Activated CD4-positive, alpha-beta T cell treated with anti-CD3 and anti-CD28 coated beads for 36 hours (primary cell): ENCODE data around the gene RP9. TPM values are rescaled to one million over a fixed set of nuclear protein-coding genes. Genes with fewer than 3 reads are reported as not detected.

ENCODE experiments used
- ATAC-seq: fragments of 200-7000 bp; cut with Tn5 transposase; one replicate; pipeline ENCODE4 v1.10.0; 2021; ENCODE audit warnings: mild to moderate bottlenecking, moderate library complexity
- CTCF ChIA-PET: fragments of 350-600 bp; sonication (Branson Sonifier 250); formaldehyde crosslinking; loops from one replicate; lab custom pipeline; 2021; ENCODE audit warnings: antibody characterized with exemption; lab: Charles Lee
- POLR2A ChIA-PET: fragments of 350-600 bp; sonication (Branson Sonifier 250); formaldehyde crosslinking; loops from one replicate; lab custom pipeline; 2021; ENCODE audit warnings: antibody characterized with exemption, inconsistent platforms; lab: Charles Lee
- DNase-seq: peaks from one replicate; pipeline ENCODE4 v3.0.0-alpha.2; 2020
- H3K27ac Mint-ChIP-seq: one replicate; pipeline ENCODE4 v1.8.0; 2021; ENCODE audit warnings: mixed read lengths
- H3K27me3 Mint-ChIP-seq: one replicate; pipeline ENCODE4 v1.8.0; 2021; ENCODE audit warnings: mixed read lengths
- H3K36me3 Mint-ChIP-seq: one replicate; pipeline ENCODE4 v1.8.0; 2021; ENCODE audit warnings: low read depth, mixed read lengths
- H3K4me1 Mint-ChIP-seq: one replicate; pipeline ENCODE4 v1.8.0; 2021; ENCODE audit warnings: mixed read lengths
- H3K4me3 Mint-ChIP-seq: one replicate; pipeline ENCODE4 v1.8.0; 2021; ENCODE audit warnings: mild to moderate bottlenecking, moderate library complexity, mixed read lengths
- H3K9me3 Mint-ChIP-seq: one replicate; pipeline ENCODE4 v1.8.0; 2021; ENCODE audit warnings: low read depth, mixed read lengths
- intact Hi-C, 2 experiments: fragments of 100-400 bp; cut with DNase I in 1 of 2; cut with micrococcal nuclease in 1 of 2; formaldehyde crosslinking; loops; one replicate each; pipeline versions ENCODE4 v1.14.2 to v1.15.1; 2022 to 2024; cut with DNase I, micrococcal nuclease
- total RNA-seq, 2 experiments: library from RNA; stranded (reverse); gene quantifications; one replicate each; pipeline ENCODE4 v1.2.3, GENCODE V29; 2021

RP9 gene, protein sequence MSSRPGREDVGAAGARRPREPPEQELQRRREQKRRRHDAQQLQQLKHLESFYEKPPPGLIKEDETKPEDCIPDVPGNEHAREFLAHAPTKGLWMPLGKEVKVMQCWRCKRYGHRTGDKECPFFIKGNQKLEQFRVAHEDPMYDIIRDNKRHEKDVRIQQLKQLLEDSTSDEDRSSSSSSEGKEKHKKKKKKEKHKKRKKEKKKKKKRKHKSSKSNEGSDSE
- 10 to 100 TPM; 17.2 to 19.2 TPM for total RNA-seq

DNA sequence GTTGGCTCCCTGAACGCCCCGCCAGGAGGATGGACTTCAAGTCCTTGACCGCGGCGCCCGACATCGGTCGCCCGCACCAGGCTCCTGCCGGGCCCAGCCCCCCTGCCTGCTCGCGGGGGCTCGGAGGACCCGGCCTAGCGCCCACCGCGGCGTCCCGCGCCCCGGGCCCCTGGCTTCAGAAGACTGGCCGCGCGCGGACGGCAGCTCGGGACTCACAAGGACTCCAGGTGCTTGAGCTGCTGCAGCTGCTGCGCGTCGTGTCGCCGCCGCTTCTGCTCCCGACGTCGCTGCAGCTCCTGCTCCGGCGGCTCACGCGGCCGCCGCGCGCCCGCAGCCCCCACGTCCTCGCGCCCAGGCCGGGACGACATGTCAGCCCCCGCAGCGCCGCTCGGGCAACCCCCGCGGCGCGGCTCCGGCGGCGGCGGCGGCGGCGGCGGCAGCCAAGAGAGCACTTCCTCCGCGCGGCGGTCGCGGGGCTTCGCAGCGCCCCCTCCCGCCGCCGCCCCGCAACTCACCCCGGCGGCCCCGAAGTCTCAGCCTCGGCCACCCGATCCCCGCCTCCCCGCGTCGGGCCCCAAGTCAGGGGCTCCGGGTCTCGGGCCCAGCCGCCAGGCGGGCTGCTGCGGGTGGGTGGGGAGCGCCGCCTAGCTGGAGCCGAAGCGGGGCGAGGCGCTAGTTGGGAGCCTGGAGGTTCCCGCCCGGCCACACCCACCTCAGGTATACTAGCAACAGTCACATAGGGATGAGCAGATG lies at the start of gene RP9:
Gene RP9, minus strand, starts transcription at position 400 of the 753 bp plus-strand sequence. Its CDS starts 32 bp downstream, at position 368.
- peak; percentile 93 for ATAC-seq
- Mint-ChIP-seq H3K36me3 (peaks cover 1% of the 10 kb centered on the region), H3K9me3 (no peaks in the 10 kb centered on the region), H3K4me3 (peak within 1 kb of the TSS; percentile 88), H3K4me1 (peaks cover 32% of the 10 kb centered on the region), H3K27me3 (peaks cover 5% of the 10 kb centered on the region), H3K27ac (peak within 1 kb of the TSS; percentile 76)
- intact Hi-C loops = loop anchor here (1.0 to 5.0 kb wide), 14 partner anchors 20 to 618 kb away; partner anchors contain the start of genes BBS9 (in 2 of the 2), LSM5 (in 2 of the 2) and KBTBD2 (in 1 of the 2)
- ChIA-PET POLR2A (no interaction called here), CTCF (interaction anchor here (0.6 to 4.1 kb wide), 25 partner anchors 9 to 350 kb away, joined by 3 to 41 read pairs (median 5); partner anchors contain the start of genes BBS9 and NT5C3A)
- DNase-seq = peak; percentile 87

DNA sequence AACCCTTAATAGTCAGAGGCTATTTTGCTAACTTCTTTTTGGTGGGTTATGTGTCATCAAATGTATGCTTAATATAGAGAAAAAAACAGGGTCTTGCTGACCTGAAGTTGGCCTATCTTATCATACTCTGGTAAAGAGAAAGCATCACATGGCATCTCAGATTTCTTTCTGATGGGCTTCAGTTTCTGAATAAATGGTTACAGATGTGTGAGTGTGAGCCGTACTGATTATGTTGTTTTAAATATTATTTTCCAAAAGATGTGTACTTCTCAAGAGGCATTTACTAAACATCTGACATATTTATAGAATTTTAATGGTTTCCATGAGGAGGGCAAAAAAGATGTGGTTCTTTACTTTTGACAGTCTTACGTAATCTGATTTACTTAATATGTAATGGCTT lies 48.6 kb upstream of the RP9 start:
- intact Hi-C loops = no loop called here
- H3K27ac Mint-ChIP-seq = no peak overlapping the region
- no peak for DNase-seq
- ChIA-PET POLR2A (no interaction called here), CTCF (no interaction called here)
- no peak for ATAC-seq
- H3K4me3 Mint-ChIP-seq = no peak overlapping the region
- peaks cover 4% of the 10 kb centered on the region for H3K9me3 Mint-ChIP-seq
- no peaks in the 10 kb centered on the region for H3K4me1 Mint-ChIP-seq
- H3K27me3 Mint-ChIP-seq = no peaks in the 10 kb centered on the region
- peaks cover 21% of the 10 kb centered on the region for H3K36me3 Mint-ChIP-seq

DNA sequence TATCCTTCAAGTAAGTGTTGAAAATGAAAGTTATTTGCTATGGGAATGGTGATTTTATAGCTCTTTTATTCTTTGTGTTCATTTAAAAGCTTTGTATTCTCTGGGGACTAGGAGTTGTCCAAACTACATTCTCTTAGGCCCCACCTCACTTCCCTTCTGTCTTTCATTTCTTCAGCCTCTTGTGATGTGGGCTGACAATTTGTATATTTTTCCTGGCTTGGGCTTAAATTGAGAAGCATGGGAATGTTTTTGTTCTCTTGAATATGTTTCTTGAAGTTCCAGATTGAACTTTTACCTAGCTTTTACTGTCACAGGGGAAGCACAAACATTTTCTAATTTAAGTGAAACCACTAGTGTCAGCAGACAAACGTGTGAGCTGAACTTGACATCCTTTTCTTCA lies 48.1 kb upstream of the RP9 start:
- Mint-ChIP-seq H3K9me3 (peaks cover 4% of the 10 kb centered on the region), H3K27ac (no peak overlapping the region), H3K36me3 (peaks cover 19% of the 10 kb centered on the region), H3K4me3 (no peak overlapping the region), H3K4me1 (no peaks in the 10 kb centered on the region), H3K27me3 (no peaks in the 10 kb centered on the region)
- DNase-seq = no peak
- no peak for ATAC-seq
- CTCF ChIA-PET = interaction anchor here (0.6 kb wide), 1 partner anchor 275 kb away, joined by 3 read pairs; no protein-coding TSS in a partner anchor
- POLR2A ChIA-PET = no interaction called here
- intact Hi-C loops = no loop called here

DNA sequence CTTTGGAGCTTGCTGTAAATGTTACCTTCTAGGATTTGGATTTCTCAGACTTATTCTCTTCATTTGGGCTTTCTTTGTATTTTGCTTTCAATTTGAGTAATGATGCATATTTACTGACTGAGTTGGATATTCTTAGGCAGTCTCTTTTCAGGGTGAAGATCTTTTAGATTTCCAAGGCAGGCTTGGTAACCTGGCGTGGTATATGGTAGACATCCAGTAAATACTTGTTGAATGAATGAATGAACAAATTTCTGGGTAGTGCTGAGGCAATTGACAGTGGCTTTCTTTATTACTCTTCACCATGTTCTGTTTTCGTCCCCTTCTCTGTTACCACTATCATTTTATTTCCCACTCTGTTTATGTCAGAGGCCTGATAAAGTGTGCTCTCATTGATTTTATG lies 47.2 kb upstream of the RP9 start:
- Mint-ChIP-seq H3K27ac (no peak overlapping the region), H3K4me3 (no peak overlapping the region), H3K4me1 (no peaks in the 10 kb centered on the region), H3K9me3 (no peaks in the 10 kb centered on the region), H3K27me3 (no peaks in the 10 kb centered on the region), H3K36me3 (peaks cover 11% of the 10 kb centered on the region)
- DNase-seq (no peak), ATAC-seq (no peak)
- CTCF ChIA-PET = interaction anchor here (0.6 kb wide), 1 partner anchor 28 kb away, joined by 4 read pairs; no protein-coding TSS in a partner anchor
- intact Hi-C loops = no loop called here
- POLR2A ChIA-PET = no interaction called here

DNA sequence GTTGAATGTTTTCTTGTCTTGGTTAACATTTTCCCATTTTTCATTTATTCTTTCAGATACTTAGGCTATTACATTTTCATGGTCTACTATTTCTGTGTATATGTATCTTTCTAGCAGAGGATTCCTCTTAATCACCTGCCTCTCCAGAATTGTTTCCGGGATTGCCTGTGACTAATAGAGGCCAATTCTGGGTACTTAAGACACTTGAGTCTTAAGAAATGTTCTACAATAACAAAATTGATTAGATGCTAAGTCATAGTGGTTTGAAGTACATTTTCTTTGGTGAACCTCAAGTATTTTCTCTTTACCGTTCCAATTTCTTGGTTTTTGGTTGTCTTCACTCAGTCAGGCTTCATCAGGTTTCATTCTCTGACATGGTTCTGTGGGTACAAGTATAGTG lies 46.6 kb upstream of the RP9 start:
- peaks cover 7% of the 10 kb centered on the region for H3K36me3 Mint-ChIP-seq
- intact Hi-C loops = no loop called here
- H3K4me3 Mint-ChIP-seq = no peak overlapping the region
- CTCF ChIA-PET = no interaction called here
- ATAC-seq = no peak
- H3K9me3 Mint-ChIP-seq = no peaks in the 10 kb centered on the region
- POLR2A ChIA-PET = interaction anchor here (0.6 kb wide), 1 partner anchor 42 kb away, joined by 3 read pairs; no protein-coding TSS in a partner anchor
- H3K4me1 Mint-ChIP-seq = no peaks in the 10 kb centered on the region
- no peak for DNase-seq
- H3K27ac Mint-ChIP-seq = no peak overlapping the region
- H3K27me3 Mint-ChIP-seq = no peaks in the 10 kb centered on the region

DNA sequence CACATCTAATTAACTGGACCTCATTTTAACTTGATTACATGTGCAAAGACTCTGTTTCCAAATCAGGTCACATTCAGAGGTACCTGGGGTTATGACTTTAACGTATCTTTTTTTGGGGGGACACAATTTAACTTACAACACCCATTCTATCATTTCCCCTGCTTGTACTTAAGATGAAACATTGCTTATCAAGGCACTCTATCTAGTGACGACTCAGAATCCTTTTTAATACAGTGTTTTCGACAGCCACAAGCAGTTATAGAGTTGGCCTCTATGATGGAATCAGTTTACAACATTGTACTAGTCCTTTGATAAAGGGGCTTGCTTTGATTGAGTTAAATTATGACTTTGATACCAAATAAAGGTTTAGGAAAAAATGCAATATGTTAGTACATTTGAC lies 42.9 kb upstream of the RP9 start:
- Mint-ChIP-seq H3K4me3 (no peak overlapping the region), H3K27me3 (no peaks in the 10 kb centered on the region), H3K36me3 (no peaks in the 10 kb centered on the region), H3K9me3 (no peaks in the 10 kb centered on the region), H3K4me1 (no peaks in the 10 kb centered on the region), H3K27ac (no peak overlapping the region)
- ChIA-PET CTCF (no interaction called here), POLR2A (interaction anchor here (0.6 kb wide), 1 partner anchor 11 kb away, joined by 4 read pairs; no protein-coding TSS in a partner anchor)
- ATAC-seq = no peak
- intact Hi-C loops = no loop called here
- DNase-seq = no peak

DNA sequence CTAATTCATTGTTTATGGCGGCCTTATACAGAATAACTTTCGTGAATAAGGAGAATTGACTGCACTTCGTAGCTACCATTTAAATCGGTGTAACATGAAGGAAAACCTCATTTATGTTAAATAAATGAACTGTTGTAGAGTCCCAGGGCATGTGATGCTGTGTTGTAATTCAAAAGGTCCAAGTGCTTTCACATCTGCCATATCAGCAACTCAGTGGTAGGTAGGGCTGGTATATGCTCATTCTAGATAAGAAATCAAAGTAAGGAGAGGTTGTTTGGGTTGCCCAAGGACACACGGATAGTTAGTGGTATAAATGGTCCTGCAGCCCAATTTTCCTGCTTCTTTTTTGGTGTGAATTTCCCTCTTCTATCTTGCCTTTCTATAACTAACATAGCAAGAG lies 36.0 kb upstream of the RP9 start:
- no peak for ATAC-seq
- Mint-ChIP-seq H3K4me1 (peaks cover 2% of the 10 kb centered on the region), H3K9me3 (peaks cover 4% of the 10 kb centered on the region), H3K4me3 (no peak overlapping the region), H3K36me3 (peaks cover 9% of the 10 kb centered on the region), H3K27me3 (no peaks in the 10 kb centered on the region), H3K27ac (no peak overlapping the region)
- DNase-seq = no peak
- POLR2A ChIA-PET = no interaction called here
- CTCF ChIA-PET = no interaction called here
- intact Hi-C loops = no loop called here

DNA sequence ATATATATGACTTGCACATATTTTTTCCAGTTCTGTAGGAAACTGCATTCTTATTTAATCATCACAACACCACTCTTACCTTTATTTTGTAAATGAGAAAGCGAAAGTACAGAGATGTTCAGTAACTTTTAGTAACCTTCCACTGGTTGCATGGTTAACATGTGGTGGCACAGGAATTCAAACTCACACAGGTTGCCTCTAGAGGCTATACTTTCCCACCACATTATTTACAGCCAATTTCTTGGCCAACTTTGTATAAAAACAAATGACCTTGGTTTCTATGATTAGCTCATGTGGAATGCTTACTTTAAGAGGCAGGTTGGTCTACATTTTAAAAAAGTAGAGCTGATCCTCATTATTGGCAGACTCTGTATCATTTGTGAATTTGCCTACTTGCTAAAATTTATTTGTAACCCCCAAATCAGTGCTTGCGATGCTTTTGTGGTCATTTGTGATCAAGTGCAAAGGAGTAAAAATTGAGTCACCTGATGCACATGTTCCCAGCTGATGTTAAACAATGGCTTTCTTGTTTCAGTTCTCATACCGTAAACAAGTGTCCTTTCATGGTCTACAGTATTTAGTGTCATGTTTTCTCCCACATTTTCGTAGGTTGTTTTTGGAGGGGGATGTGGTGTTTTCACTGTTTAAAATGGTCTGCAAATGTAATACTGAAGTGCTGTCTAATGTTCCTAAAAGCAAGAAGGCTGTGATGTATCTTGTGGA lies 35.0 kb upstream of the RP9 start:
- H3K9me3 Mint-ChIP-seq = peaks cover 4% of the 10 kb centered on the region
- H3K36me3 Mint-ChIP-seq = peaks cover 9% of the 10 kb centered on the region
- no peak overlapping the region for H3K27ac Mint-ChIP-seq
- ChIA-PET POLR2A (no interaction called here), CTCF (no interaction called here)
- intact Hi-C loops = no loop called here
- no peaks in the 10 kb centered on the region for H3K27me3 Mint-ChIP-seq
- ATAC-seq (no peak), DNase-seq (no peak)
- no peak overlapping the region for H3K4me3 Mint-ChIP-seq
- peaks cover 2% of the 10 kb centered on the region for H3K4me1 Mint-ChIP-seq

DNA sequence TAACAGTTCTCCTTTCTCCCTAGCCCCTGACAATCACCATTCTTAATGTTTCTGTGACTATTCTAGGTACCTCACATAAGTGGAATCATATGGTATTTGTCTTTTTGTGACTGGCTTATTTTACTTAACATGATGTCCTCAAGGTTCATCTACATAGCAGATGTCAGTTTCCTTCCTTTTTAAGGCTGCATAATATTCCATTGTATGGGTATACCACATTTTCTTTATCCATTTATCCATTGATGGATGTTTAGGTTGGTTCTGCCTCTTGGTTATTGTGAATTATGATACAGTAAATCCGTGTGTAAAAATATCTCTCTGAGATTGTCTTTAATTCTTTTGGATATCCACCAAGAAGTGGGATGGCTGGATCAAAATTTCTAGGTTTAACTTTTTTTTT lies 33.4 kb upstream of the RP9 start:
- intact Hi-C loops = no loop called here
- no peak for DNase-seq
- Mint-ChIP-seq H3K4me3 (no peak overlapping the region), H3K36me3 (peaks cover 9% of the 10 kb centered on the region), H3K4me1 (peaks cover 2% of the 10 kb centered on the region), H3K27me3 (no peaks in the 10 kb centered on the region), H3K27ac (no peak overlapping the region), H3K9me3 (peaks cover 4% of the 10 kb centered on the region)
- POLR2A ChIA-PET = no interaction called here
- ATAC-seq = no peak
- CTCF ChIA-PET = no interaction called here

DNA sequence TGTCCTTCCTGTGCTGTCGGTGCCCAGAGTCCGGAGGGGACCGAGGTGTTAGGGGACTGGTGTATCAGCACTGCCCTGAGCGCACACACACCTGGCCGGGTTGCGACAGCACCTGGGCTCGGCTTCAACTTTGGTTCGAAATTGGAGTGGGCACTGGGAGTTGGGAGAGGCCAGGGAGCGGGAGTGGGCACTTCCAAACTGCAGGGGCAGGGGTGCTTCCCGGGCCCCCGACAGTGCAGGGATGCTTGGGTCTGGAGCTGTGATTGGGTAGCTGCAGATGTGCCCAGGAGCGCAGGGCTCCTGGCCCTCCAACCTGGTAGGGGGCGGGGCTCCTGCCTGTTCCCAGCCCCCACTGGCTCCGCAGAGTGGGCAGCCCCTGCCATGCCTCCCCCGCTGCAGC lies 27.9 kb upstream of the RP9 start:
- Mint-ChIP-seq H3K4me3 (no peak overlapping the region), H3K27ac (no peak overlapping the region), H3K36me3 (peaks cover 11% of the 10 kb centered on the region), H3K27me3 (no peaks in the 10 kb centered on the region), H3K9me3 (peaks cover 6% of the 10 kb centered on the region), H3K4me1 (peaks cover under 1% of the 10 kb centered on the region)
- CTCF ChIA-PET = interaction anchor here (1.0 kb wide), 1 partner anchor 23 kb away, joined by 3 read pairs; no protein-coding TSS in a partner anchor
- no peak for DNase-seq
- no peak for ATAC-seq
- intact Hi-C loops = no loop called here
- POLR2A ChIA-PET = no interaction called here

DNA sequence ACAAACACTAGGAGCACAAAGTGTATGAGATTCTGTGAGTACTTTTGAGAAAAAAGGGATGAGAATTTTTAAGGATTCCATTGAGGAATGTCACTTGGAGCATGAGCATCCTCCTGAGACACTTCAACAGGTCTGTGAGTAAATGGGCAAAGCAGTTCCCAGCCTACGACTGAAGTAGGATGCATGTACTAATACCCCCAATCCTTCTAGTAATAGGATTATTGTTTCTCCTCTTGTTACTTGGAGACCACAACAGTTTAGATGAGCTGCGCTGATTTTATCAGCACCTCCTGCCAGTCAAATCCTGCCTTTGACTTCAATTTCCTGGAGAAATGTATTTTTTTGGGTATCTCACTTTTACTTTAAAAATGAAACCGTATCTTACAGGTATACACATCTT lies 21.0 kb upstream of the RP9 start:
- DNase-seq (peak; percentile 14), ATAC-seq (no peak)
- Mint-ChIP-seq H3K4me3 (peak overlapping the region; percentile 95), H3K9me3 (no peaks in the 10 kb centered on the region), H3K27ac (peak overlapping the region; percentile 89), H3K36me3 (peaks cover 5% of the 10 kb centered on the region), H3K27me3 (no peaks in the 10 kb centered on the region), H3K4me1 (peaks cover 16% of the 10 kb centered on the region)
- POLR2A ChIA-PET = no interaction called here
- CTCF ChIA-PET = interaction anchor here (1.1 to 1.8 kb wide), 5 partner anchors 19 to 284 kb away, joined by 3 to 6 read pairs (median 3); partner anchors contain the start of gene RP9
- intact Hi-C loops = no loop called here
